Smooth muscle cell (in vitro differentiated cells): ENCODE results near the gene NSD2. TPM values are rescaled to one million over a fixed set of nuclear protein-coding genes. Genes with fewer than 3 reads are reported as not detected.
"Not testable (repeated sequence)": the region's sequence is repeated elsewhere in the genome, so short reads cannot be mapped to it uniquely, and the experiment has no call there.

ENCODE experiments used
- DNase-seq: peaks from one replicate; lab custom pipeline; 2025; ENCODE audit not compliant: unreplicated experiment; lab: John Stamatoyannopoulos, UW
- H2AFZ ChIP-seq: fragments of 200-600 bp; sonication (generic); 2 replicates; pipeline ENCODE4 v1.6.0; 2016; ENCODE audit warnings: antibody characterized with exemption, low read depth, mild to moderate bottlenecking
- H3F3A ChIP-seq: fragments of 200-600 bp; sonication (generic); 2 replicates; pipeline ENCODE4 v1.6.0; 2017; ENCODE audit warnings: antibody characterized with exemption, low read depth
- H3K27ac ChIP-seq: fragments of 200-600 bp; sonication (generic); 2 replicates; pipeline ENCODE4 v1.5.1; 2016; ENCODE audit warnings: low read depth, mild to moderate bottlenecking
- H3K27me3 ChIP-seq: fragments of 200-600 bp; sonication (generic); 2 replicates; pipeline ENCODE4 v1.6.1; 2016; ENCODE audit warnings: low read depth, mild to moderate bottlenecking
- H3K36me3 ChIP-seq: fragments of 200-600 bp; sonication (generic); 2 replicates; pipeline ENCODE4 v1.5.1; 2016; ENCODE audit warnings: low read depth
- H3K4me1 ChIP-seq: fragments of 200-600 bp; sonication (generic); 2 replicates; pipeline ENCODE4 v1.5.1; 2016; ENCODE audit warnings: low read depth
- H3K4me2 ChIP-seq: fragments of 200-600 bp; sonication (generic); 2 replicates; pipeline ENCODE4 v1.6.0; 2016; ENCODE audit warnings: mild to moderate bottlenecking
- H3K4me3 ChIP-seq: fragments of 200-600 bp; sonication (generic); 2 replicates; pipeline ENCODE4 v1.5.1; 2016; ENCODE audit warnings: mild to moderate bottlenecking
- H3K79me2 ChIP-seq: fragments of 200-600 bp; sonication (generic); 2 replicates; pipeline ENCODE4 v1.6.0; 2016; ENCODE audit warnings: low read depth, mild to moderate bottlenecking
- H3K9ac ChIP-seq: fragments of 200-600 bp; sonication (generic); 2 replicates; pipeline ENCODE4 v1.6.0; 2016; ENCODE audit warnings: low read depth
- H3K9me3 ChIP-seq: fragments of 200-600 bp; sonication (generic); replicated peaks from 2 replicates; pipeline ENCODE4 v1.5.1; 2016; ENCODE audit warnings: low read depth
- H4K20me1 ChIP-seq: fragments of 200-600 bp; sonication (generic); 2 replicates; pipeline ENCODE4 v1.6.0; 2016; ENCODE audit warnings: low read depth
- CTCF ChIP-seq: fragments of 200-600 bp; sonication (generic); IDR thresholded peaks from 2 replicates; pipeline ENCODE4 v1.5.1; 2017; ENCODE audit warnings: borderline replicate concordance, mild to moderate bottlenecking, antibody characterized with exemption; ENCODE audit not compliant: insufficient read depth, poor library complexity, severe bottlenecking
- WGBS: methylation state at CpG from one replicate; pipeline ENCODE4 v1.1.7; 2016; ENCODE audit warnings: low lambda C conversion rate; 5-methylcytosine and 5-hydroxymethylcytosine counted together
- polyA plus RNA-seq: library from polyadenylated mRNA; unstranded; fragments of >200 nt; fragmentation: Nextera tagmentation; extraction: Ambion mirVana; gene quantifications from 2 replicates; pipeline ENCODE4 v1.2.1, GENCODE V29; 2016
- total RNA-seq: library from RNA; depleted of rRNA; stranded (reverse); fragments of >200 nt; gene quantifications from 2 replicates; pipeline ENCODE4 v1.2.3, GENCODE V29; 2014

NSD2 gene
- total and polyA plus RNA-seq, 2 experiments from 2014 or later, result 13.0 to 15.0 TPM

- no peaks in the 10 kb centered on the region for H3K79me2 ChIP-seq
- no peaks in the 10 kb centered on the region for H3K4me1 ChIP-seq
- H3K9me3 ChIP-seq, result no peaks in the 10 kb centered on the region
- peaks cover 3% of the 10 kb centered on the region for H3K36me3 ChIP-seq
- H3K9ac ChIP-seq, result peak overlapping the region; percentile 73
- peaks cover 21% of the 10 kb centered on the region for H4K20me1 ChIP-seq
- H3K27me3 ChIP-seq, result no peaks in the 10 kb centered on the region
- 97% methylated on average over 14 of the region's 14 CpGs for whole genome bisulfite sequencing
- no peaks in the 10 kb centered on the region for H3F3A ChIP-seq
- peak overlapping the region; percentile 95 for H3K27ac ChIP-seq
- no peak overlapping the region for H2AFZ ChIP-seq
- H3K4me3 ChIP-seq, result no peak overlapping the region
- TF ChIP-seq CTCF, result no peak
- no peak for DNase-seq
- H3K4me2 ChIP-seq, result no peak overlapping the region
Measured at GRCh38 chr4:1833307-1834046, 37.7 kb upstream of the NSD2 start.

DNA sequence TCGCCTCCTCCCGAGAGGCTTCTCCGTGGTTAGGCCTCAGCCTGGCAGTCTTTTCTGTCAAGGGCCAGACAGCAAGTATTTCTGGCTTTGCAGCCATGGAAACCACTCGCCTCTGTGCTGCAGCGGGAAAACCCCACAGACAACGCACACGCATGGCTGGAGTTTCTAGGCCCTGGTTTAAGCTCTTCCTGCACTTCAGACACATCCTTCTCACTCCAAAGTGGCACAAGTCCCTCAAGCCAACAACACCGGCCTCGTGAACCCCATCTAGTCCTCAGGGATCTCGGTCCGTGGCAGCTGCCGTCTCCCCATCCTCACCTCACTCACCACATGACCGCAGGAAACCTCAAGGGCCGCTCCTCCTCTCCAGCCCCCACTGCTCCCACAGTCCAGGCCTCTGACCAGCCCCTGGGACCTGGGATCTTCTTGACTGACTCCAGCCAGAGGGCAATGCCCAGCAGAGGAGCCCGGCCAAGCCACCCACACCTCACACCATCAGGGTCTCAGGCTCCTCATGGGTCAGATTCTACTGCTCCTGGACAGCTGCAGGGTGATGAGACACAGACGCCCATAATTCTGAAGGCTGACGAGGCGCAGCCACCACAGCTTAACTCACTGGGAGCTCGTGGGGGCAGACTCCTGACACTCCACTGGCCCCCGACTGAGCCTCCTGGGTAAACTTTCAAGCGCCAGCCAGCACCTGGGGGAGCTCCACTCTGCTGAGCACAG, 37.0 kb upstream of the NSD2 start:
- H4K20me1 ChIP-seq, result peaks cover 21% of the 10 kb centered on the region
- no peak for TF ChIP-seq CTCF
- H3K27ac ChIP-seq, result peak overlapping the region; percentile 95
- H3K4me1 ChIP-seq, result no peaks in the 10 kb centered on the region
- H3K9ac ChIP-seq, result peak overlapping the region; percentile 73
- DNase-seq, result no peak
- peaks cover 3% of the 10 kb centered on the region for H3K36me3 ChIP-seq
- no peaks in the 10 kb centered on the region for H3F3A ChIP-seq
- no peaks in the 10 kb centered on the region for H3K27me3 ChIP-seq
- 54% methylated on average over 21 of the region's 21 CpGs for WGBS
- H3K4me3 ChIP-seq, result no peak overlapping the region
- no peaks in the 10 kb centered on the region for H3K9me3 ChIP-seq
- H2AFZ ChIP-seq, result no peak overlapping the region
- H3K4me2 ChIP-seq, result peak overlapping the region; percentile 17
- no peaks in the 10 kb centered on the region for H3K79me2 ChIP-seq

- not testable (repeated sequence) for H3K4me3 ChIP-seq, H3K79me2 ChIP-seq, H3K9me3 ChIP-seq, H3K9ac ChIP-seq, H3K4me1 ChIP-seq, H2AFZ ChIP-seq, H3K4me2 ChIP-seq, H3F3A ChIP-seq, H3K27me3 ChIP-seq, H3K36me3 ChIP-seq, DNase-seq
- 91% methylated on average over 8 of the region's 8 CpGs for WGBS
- Histone ChIP-seq H3K27ac (peak overlapping the region; percentile 95), H4K20me1 (peaks cover 17% of the 10 kb centered on the region)
Measured at GRCh38 chr4:1835836-1836235, 35.4 kb upstream of the NSD2 start.

GRCh38 chr4:1836650-1837049, 34.5 kb upstream of the NSD2 start:
- Histone ChIP-seq H3K27me3 (no peaks in the 10 kb centered on the region), H3K27ac (no peak overlapping the region), H4K20me1 (peaks cover 18% of the 10 kb centered on the region), H2AFZ (no peak overlapping the region), H3K4me3 (no peak overlapping the region), H3K4me1 (no peaks in the 10 kb centered on the region), H3F3A (no peaks in the 10 kb centered on the region), H3K79me2 (no peaks in the 10 kb centered on the region), H3K4me2 (no peak overlapping the region), H3K36me3 (peaks cover 1% of the 10 kb centered on the region), H3K9me3 (no peaks in the 10 kb centered on the region), H3K9ac (no peak overlapping the region)
- no peak for TF ChIP-seq CTCF
- DNase-seq, result no peak
- WGBS, result 97% methylated on average over 7 of the region's 7 CpGs
